ENCODE results near the gene AFTPH. TPM values are rescaled to one million over a fixed set of nuclear protein-coding genes. Genes with fewer than 3 reads are reported as not detected.
"Not testable (repeated sequence)": the region's sequence is repeated elsewhere in the genome, so short reads cannot be mapped to it uniquely, and the experiment has no call there.

The AFTPH gene
- total RNA-seq, 1 donor from 2014 or later = 11.3 TPM

DNA sequence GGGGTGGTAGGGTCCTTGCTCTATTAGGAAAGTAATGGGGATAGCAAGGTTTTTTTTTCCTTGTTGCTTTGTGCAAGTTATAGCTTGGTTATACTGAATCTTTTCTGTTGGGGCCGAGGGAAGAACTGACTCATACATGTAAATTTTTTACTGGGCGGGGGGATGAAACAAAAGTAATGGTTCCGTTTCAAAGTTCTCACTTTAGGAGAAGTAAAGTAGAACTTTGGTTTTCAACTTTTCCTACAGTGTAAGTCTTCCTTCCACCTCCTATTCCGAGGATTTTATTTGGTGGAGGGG is 1.1 kb downstream of the AFTPH start:
- Histone ChIP-seq H3K36me3 (no peaks in the 10 kb centered on the region), H3K9me3 (replicated peaks) (no peaks in the 10 kb centered on the region), H3K27me3 (ENCODE audit: low read depth) (no peaks in the 10 kb centered on the region), H3K4me3 (peak overlapping the region; percentile 98), H3K27ac (replicated peaks) (peak overlapping the region; percentile 97), H3K4me1 (peaks cover 58% of the 10 kb centered on the region)
- intact Hi-C loops (cut with micrococcal nuclease) = loop anchor here (10.0 kb wide), 1 partner anchor 340 kb away; no protein-coding TSS in a partner anchor
- TF ChIP-seq, protein P1, sequence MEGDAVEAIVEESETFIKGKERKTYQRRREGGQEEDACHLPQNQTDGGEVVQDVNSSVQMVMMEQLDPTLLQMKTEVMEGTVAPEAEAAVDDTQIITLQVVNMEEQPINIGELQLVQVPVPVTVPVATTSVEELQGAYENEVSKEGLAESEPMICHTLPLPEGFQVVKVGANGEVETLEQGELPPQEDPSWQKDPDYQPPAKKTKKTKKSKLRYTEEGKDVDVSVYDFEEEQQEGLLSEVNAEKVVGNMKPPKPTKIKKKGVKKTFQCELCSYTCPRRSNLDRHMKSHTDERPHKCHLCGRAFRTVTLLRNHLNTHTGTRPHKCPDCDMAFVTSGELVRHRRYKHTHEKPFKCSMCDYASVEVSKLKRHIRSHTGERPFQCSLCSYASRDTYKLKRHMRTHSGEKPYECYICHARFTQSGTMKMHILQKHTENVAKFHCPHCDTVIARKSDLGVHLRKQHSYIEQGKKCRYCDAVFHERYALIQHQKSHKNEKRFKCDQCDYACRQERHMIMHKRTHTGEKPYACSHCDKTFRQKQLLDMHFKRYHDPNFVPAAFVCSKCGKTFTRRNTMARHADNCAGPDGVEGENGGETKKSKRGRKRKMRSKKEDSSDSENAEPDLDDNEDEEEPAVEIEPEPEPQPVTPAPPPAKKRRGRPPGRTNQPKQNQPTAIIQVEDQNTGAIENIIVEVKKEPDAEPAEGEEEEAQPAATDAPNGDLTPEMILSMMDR (IDR thresholded peaks at IDR 0.05; ENCODE audit: borderline replicate concordance) = no peak
- no peak for DNase-seq

- H3K9me3 ChIP-seq (replicated peaks) = no peaks in the 10 kb centered on the region
- DNase-seq = no peak
- TF ChIP-seq, protein P1 (IDR thresholded peaks at IDR 0.05; ENCODE audit: borderline replicate concordance) = no peak
- H3K4me3 ChIP-seq = peak overlapping the region; percentile 98
- peaks cover 58% of the 10 kb centered on the region for H3K4me1 ChIP-seq
- H3K27ac ChIP-seq (replicated peaks) = peak overlapping the region; percentile 97
- no peaks in the 10 kb centered on the region for H3K27me3 ChIP-seq (ENCODE audit: low read depth)
- H3K36me3 ChIP-seq = no peaks in the 10 kb centered on the region
- intact Hi-C loops (cut with micrococcal nuclease) = loop anchor here (10.0 kb wide), 1 partner anchor 339 kb away; no protein-coding TSS in a partner anchor
Observed at GRCh38 chr2:64526034-64526433, 1.9 kb downstream of the AFTPH start.

GRCh38 chr2:64530946-64531345 is 6.8 kb downstream of the AFTPH start:
- DNase-seq; H3K27ac ChIP-seq (replicated peaks); H3K9me3 ChIP-seq (replicated peaks); H3K36me3 ChIP-seq; H3K27me3 ChIP-seq (ENCODE audit: low read depth); H3K4me3 ChIP-seq; intact Hi-C loops (cut with micrococcal nuclease): not testable (repeated sequence)
- peaks cover 59% of the 10 kb centered on the region for H3K4me1 ChIP-seq

DNA sequence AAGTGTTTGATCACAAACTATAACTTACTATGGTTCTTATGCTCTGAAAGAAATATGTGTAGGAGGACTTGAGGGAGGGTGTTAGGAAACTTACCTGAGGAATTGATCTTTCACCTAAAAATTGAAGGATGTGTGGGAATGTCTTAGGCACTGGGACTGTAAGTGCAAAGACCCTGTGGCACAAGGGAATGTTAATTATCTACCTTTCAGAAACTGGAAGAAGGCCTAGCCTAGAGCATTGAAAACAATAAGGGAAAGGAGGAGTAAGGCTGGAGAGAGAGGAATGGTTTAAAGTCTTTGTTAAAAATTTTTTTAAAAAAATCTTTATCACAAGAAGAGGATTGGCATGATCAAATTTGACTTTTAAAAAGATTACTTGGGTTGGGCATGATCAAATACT is 7.9 kb downstream of the AFTPH start:
- DNase-seq = no peak
- Histone ChIP-seq H3K27ac (replicated peaks) (no peak overlapping the region), H3K36me3 (no peaks in the 10 kb centered on the region), H3K27me3 (ENCODE audit: low read depth) (no peaks in the 10 kb centered on the region), H3K4me1 (peaks cover 48% of the 10 kb centered on the region), H3K9me3 (replicated peaks) (no peaks in the 10 kb centered on the region), H3K4me3 (no peak overlapping the region)
- intact Hi-C loops (cut with micrococcal nuclease) = no loop called here
- TF ChIP-seq, protein P1 (IDR thresholded peaks at IDR 0.05; ENCODE audit: borderline replicate concordance) = no peak

DNA sequence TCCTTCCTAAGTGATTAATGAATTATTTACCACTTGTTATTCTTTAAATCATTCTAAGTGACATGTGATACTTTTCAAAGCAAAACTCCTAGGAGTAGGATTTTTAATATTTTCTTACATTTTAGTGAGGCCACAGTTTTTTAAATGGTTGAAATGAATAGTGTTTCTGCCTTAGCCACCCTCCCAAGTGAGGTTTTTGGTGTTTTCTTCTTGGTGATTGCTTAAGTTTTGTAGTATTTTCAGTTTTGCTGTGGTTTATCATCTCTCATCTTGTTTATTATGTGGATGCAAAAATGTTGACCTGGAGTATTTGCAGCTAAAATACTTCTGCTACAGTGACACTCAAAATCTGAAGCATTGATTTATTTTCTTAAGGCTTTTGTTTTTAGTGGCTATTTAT is 9.8 kb downstream of the AFTPH start:
- Histone ChIP-seq H3K9me3 (replicated peaks) (no peaks in the 10 kb centered on the region), H3K4me3 (no peak overlapping the region), H3K36me3 (no peaks in the 10 kb centered on the region), H3K4me1 (peaks cover 39% of the 10 kb centered on the region), H3K27me3 (ENCODE audit: low read depth) (no peaks in the 10 kb centered on the region), H3K27ac (replicated peaks) (no peak overlapping the region)
- intact Hi-C loops (cut with micrococcal nuclease) = no loop called here
- TF ChIP-seq, protein P1 (IDR thresholded peaks at IDR 0.05; ENCODE audit: borderline replicate concordance) = no peak
- DNase-seq = no peak

DNA sequence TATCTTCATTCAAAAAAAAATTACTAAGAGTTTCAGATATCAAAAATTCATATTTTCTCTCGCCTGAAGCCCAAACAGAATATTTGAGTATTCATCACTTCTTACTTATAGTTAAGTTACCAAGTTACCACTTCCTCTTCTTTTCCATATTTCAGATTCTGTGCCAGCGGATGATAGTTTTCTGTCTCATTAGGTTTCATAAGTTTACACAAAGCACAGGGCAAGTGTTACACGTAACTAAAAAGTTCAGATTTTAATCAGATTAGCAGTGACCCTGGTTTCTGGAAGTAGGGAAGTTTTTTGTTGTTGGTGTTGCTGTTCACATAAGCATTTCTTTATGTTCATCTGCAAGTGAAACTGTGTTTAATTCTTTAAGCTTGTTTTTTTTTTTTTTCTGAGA is 10.2 kb downstream of the AFTPH start:
- intact Hi-C loops (cut with micrococcal nuclease) = no loop called here
- DNase-seq = no peak
- no peak overlapping the region for H3K4me3 ChIP-seq
- TF ChIP-seq, protein P1 (IDR thresholded peaks at IDR 0.05; ENCODE audit: borderline replicate concordance) = no peak
- no peaks in the 10 kb centered on the region for H3K9me3 ChIP-seq (replicated peaks)
- H3K27me3 ChIP-seq (ENCODE audit: low read depth) = no peaks in the 10 kb centered on the region
- H3K36me3 ChIP-seq = no peaks in the 10 kb centered on the region
- H3K27ac ChIP-seq (replicated peaks) = no peak overlapping the region
- peaks cover 43% of the 10 kb centered on the region for H3K4me1 ChIP-seq
